ENCODE measurements around the gene BCL6.

DNA sequence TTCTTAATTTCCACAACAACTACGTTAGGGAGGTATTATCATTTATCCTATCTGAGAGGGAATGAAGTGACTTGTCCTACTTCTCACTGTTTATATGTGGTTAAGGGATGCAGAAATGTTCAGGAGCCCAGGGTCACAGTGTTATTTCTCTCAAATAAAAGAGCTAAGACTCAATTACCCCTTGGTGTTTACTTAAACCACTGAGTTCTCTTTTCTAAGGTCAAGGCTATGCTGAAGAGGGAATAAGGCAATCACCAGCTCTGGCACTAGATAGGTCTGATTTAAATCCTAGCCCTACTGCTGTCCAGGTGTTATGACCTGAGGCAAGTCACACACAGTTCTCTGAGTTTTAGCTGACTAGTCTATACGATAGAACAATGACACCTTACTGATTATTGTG is 35.7 kb upstream of the BCL6 start:
- no peak for TF ChIP-seq POLR2A (IDR thresholded peaks at IDR 0.05)
- TF ChIP-seq, protein P1, sequence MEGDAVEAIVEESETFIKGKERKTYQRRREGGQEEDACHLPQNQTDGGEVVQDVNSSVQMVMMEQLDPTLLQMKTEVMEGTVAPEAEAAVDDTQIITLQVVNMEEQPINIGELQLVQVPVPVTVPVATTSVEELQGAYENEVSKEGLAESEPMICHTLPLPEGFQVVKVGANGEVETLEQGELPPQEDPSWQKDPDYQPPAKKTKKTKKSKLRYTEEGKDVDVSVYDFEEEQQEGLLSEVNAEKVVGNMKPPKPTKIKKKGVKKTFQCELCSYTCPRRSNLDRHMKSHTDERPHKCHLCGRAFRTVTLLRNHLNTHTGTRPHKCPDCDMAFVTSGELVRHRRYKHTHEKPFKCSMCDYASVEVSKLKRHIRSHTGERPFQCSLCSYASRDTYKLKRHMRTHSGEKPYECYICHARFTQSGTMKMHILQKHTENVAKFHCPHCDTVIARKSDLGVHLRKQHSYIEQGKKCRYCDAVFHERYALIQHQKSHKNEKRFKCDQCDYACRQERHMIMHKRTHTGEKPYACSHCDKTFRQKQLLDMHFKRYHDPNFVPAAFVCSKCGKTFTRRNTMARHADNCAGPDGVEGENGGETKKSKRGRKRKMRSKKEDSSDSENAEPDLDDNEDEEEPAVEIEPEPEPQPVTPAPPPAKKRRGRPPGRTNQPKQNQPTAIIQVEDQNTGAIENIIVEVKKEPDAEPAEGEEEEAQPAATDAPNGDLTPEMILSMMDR (IDR thresholded peaks at IDR 0.05) = no peak

Data from uterus (tissue), 2 donors.